Hematopoietic multipotent progenitor cell treated with erythropoietin and hydrocortisone succinate and interleukin-3 and kit ligand, for 4 days (in vitro differentiated cells): ENCODE results near the gene SYCP2L.
"Not testable (repeated sequence)": the region's sequence is repeated elsewhere in the genome, so short reads cannot be mapped to it uniquely, and the experiment has no call there.

Experiments
- DNase-seq: peaks from one replicate; pipeline ENCODE4 v3.0.0-alpha.2; 2015

Gene SYCP2L

GRCh38 chr6:10886691-10887502 lies at the start of gene SYCP2L:
Gene SYCP2L, plus strand, starts transcription at chr6:10887052. Its CDS starts 75 bp downstream, at chr6:10887127.
- peak; percentile 70 for DNase-seq

GRCh38 chr6:10837622-10837994 lies 49.2 kb upstream of the SYCP2L start:
- peak; percentile 81 for DNase-seq

GRCh38 chr6:10837995-10838793 lies 48.7 kb upstream of the SYCP2L start, which contains the start of gene MAK:
Gene MAK, minus strand, starts transcription at chr6:10838539. Its CDS starts 7,891 bp downstream, at chr6:10830648.
- DNase-seq = peak; percentile 94

GRCh38 chr6:10838794-10839333 lies 48.0 kb upstream of the SYCP2L start:
- DNase-seq = no peak

- no peak for DNase-seq
Observed at GRCh38 chr6:10843554-10843953, 43.3 kb upstream of the SYCP2L start.

- DNase-seq = peak; percentile 33
Observed at GRCh38 chr6:10847684-10848083, 39.2 kb upstream of the SYCP2L start.

- DNase-seq = no peak
Observed at GRCh38 chr6:10849901-10850300, 37.0 kb upstream of the SYCP2L start.

- no peak for DNase-seq
Observed at GRCh38 chr6:10850728-10851127, 36.1 kb upstream of the SYCP2L start.

GRCh38 chr6:10852361-10852960 lies 34.4 kb upstream of the SYCP2L start:
- no peak for DNase-seq

GRCh38 chr6:10853849-10854300 lies 33.0 kb upstream of the SYCP2L start:
- peak; percentile 76 for DNase-seq

- peak; percentile 24 for DNase-seq
Observed at GRCh38 chr6:10854922-10855632, 31.8 kb upstream of the SYCP2L start.

- no peak for DNase-seq
Observed at GRCh38 chr6:10857259-10857658, 29.6 kb upstream of the SYCP2L start.

- DNase-seq = no peak
Observed at GRCh38 chr6:10861086-10861485, 25.8 kb upstream of the SYCP2L start.

- DNase-seq = no peak
Observed at GRCh38 chr6:10862361-10862760, 24.5 kb upstream of the SYCP2L start.

GRCh38 chr6:10863031-10863430 lies 23.8 kb upstream of the SYCP2L start:
- DNase-seq = not testable (repeated sequence)

- not testable (repeated sequence) for DNase-seq
Observed at GRCh38 chr6:10866709-10867108, 20.1 kb upstream of the SYCP2L start.

- no peak for DNase-seq
Observed at GRCh38 chr6:10867952-10868351, 18.9 kb upstream of the SYCP2L start.

- DNase-seq = no peak
Observed at GRCh38 chr6:10873374-10873773, 13.5 kb upstream of the SYCP2L start.

GRCh38 chr6:10874207-10874606 lies 12.6 kb upstream of the SYCP2L start:
- DNase-seq = no peak

- DNase-seq = no peak
Observed at GRCh38 chr6:10875026-10875425, 11.8 kb upstream of the SYCP2L start.

GRCh38 chr6:10877012-10877411 lies 9.8 kb upstream of the SYCP2L start:
- DNase-seq = no peak

- no peak for DNase-seq
Observed at GRCh38 chr6:10877871-10878270, 9.0 kb upstream of the SYCP2L start.
